Right ventricle myocardium inferior (tissue), 1 donor: ENCODE measurements around the gene HAUS7. TPM values are rescaled to one million over a fixed set of nuclear protein-coding genes. Genes with fewer than 3 reads are reported as not detected.

Source experiments
- ATAC-seq: fragments of 200-7000 bp; cut with Tn5 transposase; one replicate; pipeline ENCODE4 v1.9.1; 2020; ENCODE audit warnings: mild to moderate bottlenecking, moderate library complexity
- DNase-seq: peaks from one replicate; pipeline ENCODE4 v3.0.0; 2021; ENCODE audit errors: missing footprints
- intact Hi-C: fragments of 100-400 bp; cut with DNase I; formaldehyde crosslinking; loops from one replicate; pipeline ENCODE4 v1.11.0; 2022
- total RNA-seq: library from RNA; stranded (reverse); fragmentation: NEBNext Ultra II Directional; extraction: Animal tissue kit (Norgen Biotek cat#: 25700); gene quantifications from one replicate; pipeline ENCODE4 v1.2.1, GENCODE V29; 2021
- donor health status: DM: no; HTN: yes; CAD: no; lungs with severe emphysema.

HAUS7 gene
- total RNA-seq, 1 donor from 2014 or later = 18.5 TPM

DNA sequence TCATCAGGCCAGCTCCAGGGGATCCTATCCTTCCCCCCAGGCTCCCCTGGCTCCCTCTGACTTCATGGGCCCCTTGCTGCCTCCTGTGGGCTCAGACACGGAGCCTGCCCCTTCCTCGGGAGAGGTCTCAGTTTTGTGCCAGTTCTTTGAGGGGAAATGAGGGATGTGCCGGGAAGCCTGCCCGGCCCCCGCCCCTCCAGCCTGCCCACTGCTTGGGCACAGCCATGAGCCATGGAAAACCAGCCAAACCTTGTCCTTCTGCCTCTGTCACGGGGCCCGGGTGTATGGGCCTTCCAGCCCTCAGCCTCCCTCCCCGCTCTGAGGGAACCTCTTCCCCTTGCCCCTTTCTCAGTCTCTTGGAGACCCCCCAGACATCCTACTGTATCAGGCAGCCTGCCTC, 31.2 kb upstream of the HAUS7 start:
- ATAC-seq (no peak), DNase-seq (no peak)
- intact Hi-C loops = no loop called here

- ATAC-seq (no peak), DNase-seq (no peak)
- intact Hi-C loops = no loop called here
Observed at GRCh38 chrX:153500676-153501280, 30.4 kb upstream of the HAUS7 start.

DNA sequence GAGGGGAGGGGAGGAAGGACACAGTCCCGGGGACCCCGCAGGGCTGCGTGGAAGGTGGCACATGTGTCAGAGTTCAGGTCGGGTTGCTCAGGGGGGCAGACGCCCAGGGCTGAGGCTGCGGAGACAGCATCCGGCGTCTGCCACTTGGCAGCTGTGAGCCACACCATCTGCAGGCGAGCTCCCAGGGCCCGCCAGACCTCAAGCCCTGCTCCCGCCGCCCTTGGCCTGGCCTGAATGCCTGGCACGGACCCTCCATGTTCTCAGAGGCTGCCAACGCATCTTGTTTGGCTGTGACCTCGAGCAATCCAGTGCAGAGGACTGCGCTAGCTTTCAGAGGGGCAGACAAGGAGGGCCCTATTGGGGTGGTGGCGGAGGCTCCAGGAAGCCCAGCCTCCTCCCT, 29.5 kb upstream of the HAUS7 start:
- DNase-seq (no peak), ATAC-seq (peak; percentile 59)
- intact Hi-C loops = no loop called here

- ATAC-seq = no peak
- intact Hi-C loops = no loop called here
- DNase-seq = no peak
Observed at GRCh38 chrX:153499341-153499740, 29.0 kb upstream of the HAUS7 start.

- DNase-seq = no peak
- intact Hi-C loops = no loop called here
- ATAC-seq = no peak
Observed at GRCh38 chrX:153498453-153498852, 28.1 kb upstream of the HAUS7 start.

DNA sequence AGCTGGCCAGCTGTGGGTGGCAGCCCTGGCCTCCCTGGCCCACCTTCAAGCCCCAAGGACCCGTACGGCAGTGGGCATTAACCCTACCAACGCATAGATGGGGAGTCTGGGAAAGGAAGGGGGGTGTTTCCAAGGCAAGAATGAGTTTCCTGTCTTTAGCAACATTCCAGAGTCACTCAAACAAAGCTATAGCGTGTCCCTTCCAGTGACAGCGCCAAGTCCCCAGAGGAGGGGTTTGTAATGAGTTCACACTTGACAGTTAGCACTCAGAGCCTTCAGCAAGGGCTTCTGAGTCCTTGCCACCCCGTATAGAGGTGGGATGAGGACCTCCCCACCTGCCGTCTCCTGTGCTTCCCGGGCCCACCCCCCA, 26.2 kb upstream of the HAUS7 start:
- ATAC-seq = no peak
- intact Hi-C loops = no loop called here
- DNase-seq = no peak

GRCh38 chrX:153495903-153496589, 25.7 kb upstream of the HAUS7 start:
- DNase-seq (no peak), ATAC-seq (no peak)
- intact Hi-C loops = loop anchor here (1.0 to 2.0 kb wide), 2 partner anchors 25 to 33 kb away; no protein-coding TSS in a partner anchor

DNA sequence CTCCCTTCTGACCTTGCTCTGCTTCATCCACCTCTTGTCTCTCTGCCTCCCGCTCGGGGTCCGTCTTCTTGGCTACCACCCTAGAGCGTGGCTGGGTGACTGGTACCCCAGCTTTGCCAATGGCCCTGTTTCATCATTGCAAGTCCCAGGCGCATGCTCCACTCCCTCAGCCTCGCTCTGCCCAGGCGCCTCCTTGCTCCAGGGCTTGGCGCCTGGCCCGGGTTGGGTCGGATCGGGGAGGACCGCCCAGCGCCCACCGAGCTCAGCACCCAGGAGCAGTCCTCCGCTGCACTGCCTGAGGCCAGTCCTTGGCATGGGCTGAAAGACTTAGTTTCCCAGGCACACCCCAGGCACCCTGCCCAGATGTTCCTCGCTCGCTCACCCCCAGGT, 25.0 kb upstream of the HAUS7 start:
- peak; percentile 30 for ATAC-seq
- intact Hi-C loops = loop anchor here (1.0 to 2.0 kb wide), 2 partner anchors 24 to 33 kb away; no protein-coding TSS in a partner anchor

GRCh38 chrX:153494541-153495361, 24.4 kb upstream of the HAUS7 start, which contains the start of gene BGN:
Gene BGN (plus strand): TSS chrX:153494980. CDS start chrX:153504632, 9,652 bp downstream.
- ATAC-seq (peak; percentile 63), DNase-seq (no peak)
- intact Hi-C loops = loop anchor here (1.0 to 2.0 kb wide), 2 partner anchors 23 to 32 kb away; no protein-coding TSS in a partner anchor

More for the DNA sequence above, 25.0 kb upstream of the HAUS7 start:
- no peak for DNase-seq

DNA sequence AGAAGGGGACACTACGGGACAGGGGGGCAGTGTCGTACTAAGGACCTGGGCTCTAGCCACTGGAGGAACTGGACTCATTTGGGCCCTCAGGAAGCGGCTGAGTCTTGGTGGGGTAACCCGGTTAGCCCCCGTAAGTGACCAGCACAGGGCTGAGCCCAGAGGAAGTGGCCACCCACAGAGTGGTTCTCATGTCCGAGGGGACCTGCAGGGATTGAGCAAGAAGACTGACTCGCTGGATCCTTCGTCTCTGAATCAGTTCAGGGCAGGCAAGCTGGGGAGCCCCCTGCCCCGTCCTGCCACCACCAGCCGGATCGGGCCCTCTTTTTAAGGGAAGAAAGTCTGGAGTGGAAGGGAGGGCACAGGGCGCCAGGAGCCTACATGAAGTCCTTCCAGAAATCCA, 23.7 kb upstream of the HAUS7 start:
- DNase-seq = no peak
- intact Hi-C loops = loop anchor here (2.0 kb wide), 1 partner anchor 31 kb away; no protein-coding TSS in a partner anchor
- peak; percentile 27 for ATAC-seq

DNA sequence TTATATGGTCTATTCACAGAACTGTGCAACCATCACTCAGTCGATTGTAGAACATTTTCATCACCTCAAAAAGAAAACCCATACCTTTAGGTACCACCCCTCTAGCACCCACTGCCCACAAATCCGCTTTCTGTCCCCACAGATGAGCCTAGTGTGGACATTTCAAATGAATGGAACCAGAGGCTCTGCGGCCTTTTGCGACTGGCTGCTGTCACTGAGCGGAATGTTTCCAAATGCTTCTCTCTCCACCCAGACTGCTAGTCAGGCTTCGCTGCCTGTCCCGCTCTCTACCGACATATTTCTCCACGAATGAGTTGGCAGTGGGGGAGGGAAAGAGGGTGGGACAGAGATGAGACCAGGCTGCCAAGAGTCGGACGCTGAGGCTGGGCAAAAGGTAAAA, 22.7 kb upstream of the HAUS7 start:
- ATAC-seq = no peak
- no peak for DNase-seq
- intact Hi-C loops = no loop called here

- ATAC-seq = no peak
Observed at GRCh38 chrX:153492543-153492942, 22.2 kb upstream of the HAUS7 start.

GRCh38 chrX:153491918-153492317, 21.5 kb upstream of the HAUS7 start:
- no peak for ATAC-seq
- intact Hi-C loops = no loop called here
- no peak for DNase-seq

More at GRCh38 chrX:153492543-153492942, 22.2 kb upstream of the HAUS7 start:
- intact Hi-C loops = no loop called here
- no peak for DNase-seq

- ATAC-seq (no peak), DNase-seq (no peak)
- intact Hi-C loops = no loop called here
Observed at GRCh38 chrX:153491351-153491914, 21.1 kb upstream of the HAUS7 start.

GRCh38 chrX:153490217-153490930, 20.0 kb upstream of the HAUS7 start:
- ATAC-seq (no peak), DNase-seq (no peak)
- intact Hi-C loops = no loop called here

DNA sequence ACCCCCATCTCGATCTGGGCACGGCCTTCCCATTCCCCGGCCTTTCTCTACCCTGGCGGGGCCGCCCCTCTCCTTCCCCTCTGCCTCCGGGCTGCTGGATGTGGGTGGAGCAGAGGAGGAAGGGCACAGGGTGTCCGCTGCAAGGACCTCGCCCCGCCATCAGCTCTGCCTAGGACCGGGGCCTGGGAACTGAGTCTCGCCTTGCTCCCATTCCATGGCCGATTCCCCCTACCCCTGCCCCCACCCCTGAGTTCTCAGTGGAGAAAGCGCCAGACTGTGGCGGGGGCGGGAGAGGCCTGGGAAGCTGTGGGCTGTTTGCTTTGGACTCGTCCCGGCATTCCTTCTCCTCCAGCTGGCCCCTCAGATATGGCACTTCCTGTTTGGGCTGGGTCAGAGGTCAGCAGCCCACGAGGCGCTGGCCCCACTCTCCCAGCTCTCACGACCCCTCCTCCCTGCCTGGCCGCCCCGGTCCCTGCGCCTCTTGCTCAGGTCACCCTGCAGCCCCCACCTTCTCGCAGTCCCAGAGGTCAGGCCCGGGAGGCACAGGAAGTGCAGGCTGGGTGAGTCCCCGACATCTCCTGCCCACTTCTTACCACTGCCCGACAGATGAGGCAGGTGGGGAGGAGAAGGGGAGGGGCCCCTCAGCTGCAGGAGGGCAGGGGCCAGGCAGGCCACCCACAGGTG, 18.0 kb upstream of the HAUS7 start:
- intact Hi-C loops = no loop called here
- DNase-seq = no peak
- ATAC-seq = peak; percentile 70

DNA sequence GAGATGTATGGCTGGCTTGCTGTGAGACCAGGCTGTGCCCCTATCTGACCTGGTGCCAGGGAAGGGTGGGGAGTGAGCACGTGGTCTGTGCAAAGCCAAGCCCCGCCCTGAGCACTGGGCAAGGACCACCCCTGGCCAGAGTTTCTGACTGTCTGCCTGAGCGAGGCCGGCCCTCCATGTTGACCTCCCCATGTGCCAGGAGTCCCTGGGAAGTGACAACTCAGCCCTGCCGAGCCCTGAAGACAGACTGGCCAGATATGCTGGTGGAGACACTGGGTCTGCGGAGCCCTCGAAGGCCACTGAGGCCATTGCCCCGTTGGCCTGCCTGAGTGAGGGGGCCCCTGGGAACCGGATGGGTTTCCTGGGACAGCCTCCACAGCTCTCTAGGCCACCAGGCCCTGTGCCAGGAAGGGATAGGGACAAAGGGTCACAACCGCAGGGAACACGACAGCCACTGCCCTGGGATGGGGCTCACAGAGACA, 17.3 kb upstream of the HAUS7 start:
- no peak for DNase-seq

DNA sequence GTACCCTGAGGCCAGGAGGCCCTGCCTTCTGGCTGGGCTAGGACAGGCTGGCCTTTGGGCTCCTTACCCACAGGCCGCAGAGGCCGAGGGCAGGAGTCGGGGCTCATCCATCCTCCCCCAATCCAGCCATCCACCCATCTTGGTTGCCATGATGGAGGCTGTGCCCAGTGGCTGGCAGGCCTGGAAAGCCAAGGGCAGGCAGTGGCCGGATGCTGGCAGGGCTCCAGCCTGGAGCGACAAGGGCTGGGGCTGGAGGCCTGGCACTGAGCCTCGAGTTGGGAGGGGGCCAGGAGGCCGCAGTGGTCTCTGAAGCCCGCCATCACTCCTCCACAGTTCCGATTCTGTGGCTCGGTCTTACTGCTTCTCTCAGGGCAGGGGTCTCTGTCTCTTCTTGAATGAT, 15.8 kb upstream of the HAUS7 start:
- ATAC-seq = no peak
- intact Hi-C loops = no loop called here
- DNase-seq = no peak

More for the DNA sequence above, 17.3 kb upstream of the HAUS7 start:
- ATAC-seq = peak; percentile 29
- intact Hi-C loops = no loop called here
